SK-N-DZ (cell line): ENCODE results near the gene DHDH.
A peak's percentile ranks its signal among the peaks of the same experiment; 100 is the strongest.

Experiments used
- DNase-seq: peaks from one replicate; pipeline ENCODE4 v3.0.0-alpha.2; 2015; ENCODE audit warnings: low spot score
- small RNA-seq, 2 experiments: library from RNA; depleted of rRNA; stranded (forward); fragments of <200 nt; gene quantifications; one replicate each; pipeline ENCODE3, GENCODE V24; 2014

DHDH gene

DNA sequence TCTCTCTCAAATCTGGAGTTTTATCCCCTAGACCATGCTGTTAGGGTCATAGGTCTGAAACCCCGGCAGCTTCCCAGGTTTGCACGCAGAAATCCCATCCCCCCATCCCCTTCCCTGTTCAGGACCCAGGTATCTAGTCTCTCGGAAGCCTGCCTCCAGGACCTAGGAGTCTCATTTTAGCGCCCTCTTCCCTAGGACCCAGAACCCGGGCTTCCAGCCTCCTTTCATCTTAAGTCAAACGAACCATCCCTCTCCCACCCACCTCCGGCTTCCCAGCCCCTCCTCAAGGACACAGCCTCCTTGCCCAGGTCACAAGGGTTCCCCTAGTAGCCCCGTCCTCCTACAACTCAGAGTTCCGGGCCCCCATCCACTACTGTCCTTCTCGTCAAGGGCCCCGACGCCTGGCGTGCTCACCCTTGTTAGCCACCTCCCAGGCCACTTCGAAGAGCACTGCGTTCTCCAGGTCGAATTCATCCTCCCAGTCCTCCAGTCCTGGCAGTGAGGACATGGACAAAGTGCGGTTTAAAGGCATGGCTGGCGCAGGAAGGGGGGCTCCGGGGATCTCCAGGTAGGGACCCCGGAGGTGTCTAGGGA is 59.2 kb downstream of the DHDH start:
- DNase-seq = no peak

DNA sequence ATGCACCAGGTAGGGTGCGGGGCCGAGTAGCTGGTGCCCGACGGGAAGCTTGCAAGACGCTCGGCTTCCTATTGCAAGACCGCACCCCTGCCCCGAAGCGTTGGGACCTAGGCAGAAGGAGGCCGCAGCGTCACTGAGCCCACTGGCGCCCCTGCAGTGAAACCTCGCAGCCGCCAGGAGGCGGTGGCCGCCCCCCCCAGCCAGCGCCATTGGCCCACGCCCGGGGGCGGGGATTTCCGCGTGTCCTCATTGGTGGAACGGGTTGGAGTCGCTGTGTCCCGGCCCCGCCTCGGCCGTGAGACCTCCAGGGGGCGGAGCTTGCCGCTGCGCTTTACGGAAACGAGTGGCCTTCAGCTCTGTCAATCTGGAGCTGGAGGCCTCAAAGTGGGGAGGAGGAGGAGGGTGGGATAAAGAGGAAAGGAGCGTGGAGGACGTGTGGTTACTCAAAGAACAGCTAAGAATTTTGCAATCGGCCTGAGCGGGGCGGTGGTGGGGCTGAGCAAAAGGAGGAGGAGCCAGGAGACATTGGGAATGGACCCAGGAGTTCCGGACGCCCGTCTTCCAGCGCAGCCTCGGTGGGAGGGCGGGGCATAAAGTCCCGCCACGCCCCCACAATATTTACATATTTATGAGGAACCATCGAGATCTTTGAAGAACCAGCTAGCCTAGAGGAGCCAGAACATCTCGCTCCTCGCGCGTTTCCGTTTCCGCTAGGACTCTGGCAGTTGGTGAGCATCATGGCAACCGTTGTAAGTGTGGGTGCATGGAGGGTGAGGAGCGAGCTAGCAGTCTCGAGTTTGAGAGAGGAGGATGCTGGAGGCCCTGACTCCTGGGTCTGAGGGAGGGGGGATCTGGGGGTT is 59.9 kb downstream of the DHDH start, which contains the start of the genes GYS1 and RUVBL2:
Gene GYS1 (minus strand): TSS at position 135 of the 860 bp plus-strand sequence. CDS start 197 bp downstream, outside the sequence.
Gene RUVBL2 (plus strand): TSS at position 713 of the 860 bp plus-strand sequence. CDS start 25 bp downstream, at position 738.
- peak; percentile 97 for DNase-seq

DNA sequence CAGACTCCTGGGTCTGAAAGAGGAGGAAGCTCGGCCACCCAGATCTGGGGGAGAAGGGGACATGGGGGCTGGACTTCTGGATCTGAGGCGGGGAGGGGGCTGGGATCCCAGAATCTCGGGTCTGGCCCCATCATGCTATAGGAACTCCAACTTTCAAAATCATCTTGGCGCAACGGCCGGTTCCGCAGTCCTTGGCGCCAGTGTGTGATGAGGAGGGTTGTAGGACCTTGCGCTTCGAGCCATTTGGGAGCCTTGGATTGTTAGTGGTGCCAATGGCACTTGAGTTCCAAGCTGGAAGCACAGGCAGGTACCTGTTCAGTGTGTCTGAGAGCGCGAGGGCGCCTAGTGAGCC is 60.5 kb downstream of the DHDH start:
- no peak for DNase-seq

Small RNA genes lying within 50 kb of the gene (small RNA-seq; reads per million reads assigned to genes)
- 0 to 0.03 reads per million in 2 experiments for gene AC026803.1
